H9 (cell line): ENCODE results near the gene RMC1. TPM values are rescaled to one million over a fixed set of nuclear protein-coding genes. Genes with fewer than 3 reads are reported as not detected.

Source experiments
- DNase-seq: peaks from one replicate; pipeline ENCODE4 v3.0.0-alpha.2; 2017
- H2AFZ ChIP-seq: one replicate; pipeline ENCODE4 v1.6.1; 2013; ENCODE audit warnings: mild to moderate bottlenecking, low read length, control low read depth, moderate library complexity
- H2AK5ac ChIP-seq: 2 replicates; pipeline ENCODE4 v1.6.1; 2013; ENCODE audit warnings: low read length, control low read depth, mixed read lengths; ENCODE audit not compliant: insufficient read length
- H2BK120ac ChIP-seq: one replicate; pipeline ENCODE4 v1.6.1; 2013; ENCODE audit warnings: low read depth, mild to moderate bottlenecking, low read length, control low read depth, inconsistent platforms; ENCODE audit not compliant: poor library complexity, severe bottlenecking
- H2BK12ac ChIP-seq: 2 replicates; pipeline ENCODE4 v1.6.1; 2013; ENCODE audit warnings: low read length, control low read depth, mixed read lengths, low read depth; ENCODE audit not compliant: insufficient read length
- H2BK15ac ChIP-seq: 2 replicates; pipeline ENCODE4 v1.6.1; 2013; ENCODE audit warnings: low read depth, low read length, control low read depth
- H2BK20ac ChIP-seq: one replicate; pipeline ENCODE4 v1.6.1; 2013; ENCODE audit warnings: low read depth, mild to moderate bottlenecking, low read length, control low read depth, inconsistent platforms; ENCODE audit not compliant: poor library complexity, severe bottlenecking
- H2BK5ac ChIP-seq: 2 replicates; pipeline ENCODE4 v1.6.1; 2013; ENCODE audit warnings: low read length, control low read depth, mixed read lengths; ENCODE audit not compliant: insufficient read length
- H3K14ac ChIP-seq: 2 replicates; pipeline ENCODE4 v1.6.1; 2013; ENCODE audit warnings: low read length, control low read depth; ENCODE audit not compliant: insufficient read depth
- H3K18ac ChIP-seq: 2 replicates; pipeline ENCODE4 v1.6.1; 2013; ENCODE audit warnings: low read depth, mild to moderate bottlenecking, mixed read lengths, low read length, control low read depth; ENCODE audit not compliant: insufficient read length
- H3K23ac ChIP-seq: 2 replicates; pipeline ENCODE4 v1.6.1; 2013; ENCODE audit warnings: low read length, control low read depth, mixed read lengths, low read depth; ENCODE audit not compliant: insufficient read length
- H3K23me2 ChIP-seq: 2 replicates; pipeline ENCODE4 v1.6.1; 2013; ENCODE audit warnings: low read depth, mild to moderate bottlenecking, mixed read lengths, low read length, control low read depth; ENCODE audit not compliant: insufficient read length, poor library complexity, severe bottlenecking
- H3K27ac ChIP-seq: 2 replicates; pipeline ENCODE4 v1.5.1; 2013; ENCODE audit warnings: low read length, control low read depth, mixed read lengths, low read depth; ENCODE audit not compliant: insufficient read length
- H3K27me3 ChIP-seq: 2 replicates; pipeline ENCODE4 v1.6.1; 2013; ENCODE audit warnings: low read length, control low read depth, inconsistent platforms; ENCODE audit not compliant: insufficient read depth
- H3K4ac ChIP-seq: 2 replicates; pipeline ENCODE4 v1.6.1; 2013; ENCODE audit warnings: low read depth, mild to moderate bottlenecking, control low read depth, inconsistent platforms, low read length, moderate library complexity
- H3K4me1 ChIP-seq: 2 replicates; pipeline ENCODE4 v1.6.1; 2013; ENCODE audit warnings: low read length, control low read depth, inconsistent platforms; ENCODE audit not compliant: insufficient read depth
- H3K4me2 ChIP-seq: 2 replicates; pipeline ENCODE4 v1.6.1; 2013; ENCODE audit warnings: low read length, control low read depth, mixed read lengths; ENCODE audit not compliant: insufficient read length, insufficient read depth
- H3K56ac ChIP-seq: 2 replicates; pipeline ENCODE4 v1.6.1; 2013; ENCODE audit warnings: low read depth, mild to moderate bottlenecking, mixed read lengths, low read length, control low read depth; ENCODE audit not compliant: insufficient read length
- H3K79me1 ChIP-seq: 2 replicates; pipeline ENCODE4 v1.6.1; 2013; ENCODE audit warnings: low read depth, mild to moderate bottlenecking, moderate library complexity, low read length, control low read depth, inconsistent platforms; ENCODE audit not compliant: insufficient read depth, poor library complexity, severe bottlenecking
- H3K79me2 ChIP-seq: 2 replicates; pipeline ENCODE4 v1.6.1; 2013; ENCODE audit warnings: low read length, control low read depth, inconsistent platforms; ENCODE audit not compliant: insufficient read depth
- H3K9ac ChIP-seq: 2 replicates; pipeline ENCODE4 v1.6.1; 2013; ENCODE audit warnings: low read length, control low read depth, mixed read lengths; ENCODE audit not compliant: insufficient read length; ENCODE audit errors: extremely low read depth
- H3K9me3 ChIP-seq: one replicate; pipeline ENCODE4 v1.6.1; 2013; ENCODE audit warnings: low read depth, low read length, inconsistent platforms; ENCODE audit not compliant: control insufficient read depth
- H3T11ph ChIP-seq: one replicate; pipeline ENCODE4 v1.6.1; 2013; ENCODE audit warnings: mild to moderate bottlenecking, low read length, control low read depth, inconsistent platforms
- H4K20me1 ChIP-seq: one replicate; pipeline ENCODE4 v1.6.1; 2013; ENCODE audit not compliant: control insufficient read depth, insufficient read length, insufficient read depth
- H4K5ac ChIP-seq: 2 replicates; pipeline ENCODE4 v1.6.1; 2013; ENCODE audit warnings: low read depth, mild to moderate bottlenecking, mixed read lengths, low read length, control low read depth; ENCODE audit not compliant: insufficient read length
- H4K8ac ChIP-seq: replicated peaks from 2 replicates; pipeline ENCODE4 v1.6.1; 2013; ENCODE audit warnings: low read length, control low read depth, mixed read lengths, low read depth; ENCODE audit not compliant: insufficient read length
- H4K91ac ChIP-seq: 2 replicates; pipeline ENCODE4 v1.6.1; 2013; ENCODE audit warnings: low read depth, mild to moderate bottlenecking, moderate library complexity, mixed read lengths, low read length, control low read depth; ENCODE audit not compliant: insufficient read length
- H3K27ac Mint-ChIP-seq, 3 experiments: 2 replicates in 2 of 3; 3 replicates in 1 of 3; pipeline ENCODE4 v1.8.0; 2020 to 2021; ENCODE audit warnings: mixed read lengths in 3 of 3, mild to moderate bottlenecking in 1 of 3, moderate library complexity in 1 of 3
- H3K27me3 Mint-ChIP-seq: 2 replicates; pipeline ENCODE4 v1.8.0; 2021; ENCODE audit warnings: low read depth, mild to moderate bottlenecking, moderate library complexity, mixed read lengths
- H3K36me3 Mint-ChIP-seq, 3 experiments: 2 replicates in 2 of 3; 3 replicates in 1 of 3; pipeline ENCODE4 v1.8.0; 2020 to 2021; ENCODE audit warnings: low read depth in 3 of 3, mixed read lengths in 3 of 3; ENCODE audit not compliant: insufficient read depth in 1 of 3
- H3K4me1 Mint-ChIP-seq, 2 experiments: 2 replicates each; pipeline ENCODE4 v1.8.0; 2020; ENCODE audit warnings: mixed read lengths in 2 of 2
- H3K4me3 Mint-ChIP-seq, 2 experiments: 2 replicates in 1 of 2; 3 replicates in 1 of 2; pipeline ENCODE4 v1.8.0; 2020 to 2021; ENCODE audit warnings: mild to moderate bottlenecking in 2 of 2, mixed read lengths in 2 of 2, moderate library complexity in 1 of 2
- H3K9me3 Mint-ChIP-seq, 2 experiments: 2 replicates in 1 of 2; 3 replicates in 1 of 2; pipeline ENCODE4 v1.8.0; 2020; ENCODE audit warnings: mild to moderate bottlenecking in 2 of 2, mixed read lengths in 2 of 2, moderate library complexity in 1 of 2
- WGBS: extraction: QIAGEN DNeasy Blood & Tissue Kit; methylation state at CpG from one replicate; pipeline ENCODE4 v1.1.7; 2013; ENCODE audit warnings: missing lambda C conversion rate, low lambda C conversion rate, mixed read lengths; ENCODE audit not compliant: insufficient read length; ENCODE audit errors: extremely low coverage; 5-methylcytosine and 5-hydroxymethylcytosine counted together
- total RNA-seq: library from RNA; stranded (reverse); gene quantifications from 2 replicates; pipeline ENCODE4 v1.2.1, GENCODE V29; 2021
- TF ChIP-seq, protein P1 (sequence below): fragments of 200-600 bp; sonication (generic); conservative IDR thresholded peaks from 3 replicates; pipeline ENCODE4 v1.8.0; 2021; ENCODE audit warnings: antibody characterized with exemption, mild to moderate bottlenecking

The RMC1 gene
- total RNA-seq, 1 experiment from 2014 or later = 21.3 TPM

DNA sequence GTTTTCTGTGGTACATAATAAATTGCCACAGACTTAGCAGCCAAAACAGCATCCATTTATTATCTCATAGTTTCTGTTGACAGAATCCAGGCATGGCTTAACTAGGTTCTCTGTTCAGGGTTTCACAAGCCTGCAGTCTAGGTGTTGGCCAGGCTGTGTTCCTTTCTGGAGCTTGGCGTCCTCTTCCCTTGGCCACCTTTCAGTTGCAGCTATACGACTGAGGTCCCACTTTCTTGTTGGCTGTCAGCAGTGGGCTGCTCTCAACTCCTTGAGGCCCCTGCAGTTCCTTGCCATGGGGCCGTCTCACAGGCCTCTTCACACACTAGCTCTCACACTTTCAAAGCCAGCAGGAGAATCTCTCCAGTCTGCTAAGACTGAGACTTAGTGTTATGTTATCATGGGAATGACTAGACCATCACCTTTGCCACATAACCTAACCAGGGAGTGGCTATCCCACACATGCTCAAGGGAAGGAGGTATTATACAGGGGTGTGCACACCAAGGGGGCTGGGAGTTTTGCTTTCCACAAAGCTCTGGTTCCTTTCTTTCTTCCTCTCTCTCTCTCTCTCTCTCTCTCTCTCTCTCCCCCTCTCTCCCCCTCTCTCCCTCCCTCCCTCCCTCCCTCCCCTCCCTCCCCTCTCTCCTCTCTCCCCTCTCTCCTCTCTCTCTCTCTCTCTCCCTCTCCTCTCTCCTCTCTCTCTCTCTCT is 34.4 kb upstream of the RMC1 start:
- Histone ChIP-seq H3K23ac (no peak overlapping the region), H2BK120ac (no peak overlapping the region), H2BK15ac (no peak overlapping the region), H3K79me2 (no peaks in the 10 kb centered on the region), H3K27ac (no peak overlapping the region), H3T11ph (no peak overlapping the region), H2AK5ac (no peak overlapping the region), H3K4ac (no peak overlapping the region), H3K14ac (no peak overlapping the region), H2BK20ac (no peak overlapping the region), H3K9ac (no peak overlapping the region), H2BK12ac (no peak overlapping the region), H2AFZ (no peak overlapping the region), H2BK5ac (no peak overlapping the region), H4K8ac (no peak overlapping the region), H3K18ac (no peak overlapping the region), H3K4me2 (no peak overlapping the region), H3K9me3 (no peaks in the 10 kb centered on the region), H3K27me3 (no peaks in the 10 kb centered on the region), H4K20me1 (no peaks in the 10 kb centered on the region), H3K79me1 (no peaks in the 10 kb centered on the region), H3K56ac (no peak overlapping the region), H3K23me2 (no peaks in the 10 kb centered on the region), H4K91ac (no peak overlapping the region), H3K4me1 (no peaks in the 10 kb centered on the region), H4K5ac (no peak overlapping the region)
- no peaks in the 10 kb centered on the region for H3K9me3 Mint-ChIP-seq
- H3K4me1 Mint-ChIP-seq = no peaks in the 10 kb centered on the region
- DNase-seq = no peak
- WGBS = no CpG with 5 or more reads among the region's 3 CpGs
- no peak overlapping the region for H3K27ac Mint-ChIP-seq
- H3K4me3 Mint-ChIP-seq = no peak overlapping the region
- no peaks in the 10 kb centered on the region for H3K27me3 Mint-ChIP-seq
- TF ChIP-seq, protein P1, sequence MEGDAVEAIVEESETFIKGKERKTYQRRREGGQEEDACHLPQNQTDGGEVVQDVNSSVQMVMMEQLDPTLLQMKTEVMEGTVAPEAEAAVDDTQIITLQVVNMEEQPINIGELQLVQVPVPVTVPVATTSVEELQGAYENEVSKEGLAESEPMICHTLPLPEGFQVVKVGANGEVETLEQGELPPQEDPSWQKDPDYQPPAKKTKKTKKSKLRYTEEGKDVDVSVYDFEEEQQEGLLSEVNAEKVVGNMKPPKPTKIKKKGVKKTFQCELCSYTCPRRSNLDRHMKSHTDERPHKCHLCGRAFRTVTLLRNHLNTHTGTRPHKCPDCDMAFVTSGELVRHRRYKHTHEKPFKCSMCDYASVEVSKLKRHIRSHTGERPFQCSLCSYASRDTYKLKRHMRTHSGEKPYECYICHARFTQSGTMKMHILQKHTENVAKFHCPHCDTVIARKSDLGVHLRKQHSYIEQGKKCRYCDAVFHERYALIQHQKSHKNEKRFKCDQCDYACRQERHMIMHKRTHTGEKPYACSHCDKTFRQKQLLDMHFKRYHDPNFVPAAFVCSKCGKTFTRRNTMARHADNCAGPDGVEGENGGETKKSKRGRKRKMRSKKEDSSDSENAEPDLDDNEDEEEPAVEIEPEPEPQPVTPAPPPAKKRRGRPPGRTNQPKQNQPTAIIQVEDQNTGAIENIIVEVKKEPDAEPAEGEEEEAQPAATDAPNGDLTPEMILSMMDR = no peak
- peaks cover 17 to 50% (median 42%) of the 10 kb centered on the region in 3 experiments; a peak in 6 of 7 replicates for H3K36me3 Mint-ChIP-seq
